Rectal smooth muscle tissue (tissue), 1 donor: ENCODE data around the gene USP48.

Experiments used
- H3K27ac ChIP-seq: one replicate; pipeline ENCODE4 v1.7.0; 2013; ENCODE audit warnings: low read depth, low read length, inconsistent platforms
- H3K27me3 ChIP-seq: one replicate; pipeline ENCODE4 v1.7.0; 2013; ENCODE audit warnings: low read length; ENCODE audit not compliant: control insufficient read depth, insufficient read depth
- H3K36me3 ChIP-seq: one replicate; pipeline ENCODE4 v1.7.0; 2013; ENCODE audit warnings: low read length; ENCODE audit not compliant: control insufficient read depth, insufficient read depth
- H3K4me1 ChIP-seq: one replicate; pipeline ENCODE4 v1.7.0; 2013; ENCODE audit warnings: low read length; ENCODE audit not compliant: control insufficient read depth, insufficient read depth
- H3K4me3 ChIP-seq: one replicate; pipeline ENCODE4 v1.7.0; 2013; ENCODE audit warnings: low read length
- H3K9ac ChIP-seq: one replicate; pipeline ENCODE4 v1.7.0; 2013; ENCODE audit warnings: low read length

The USP48 gene

DNA sequence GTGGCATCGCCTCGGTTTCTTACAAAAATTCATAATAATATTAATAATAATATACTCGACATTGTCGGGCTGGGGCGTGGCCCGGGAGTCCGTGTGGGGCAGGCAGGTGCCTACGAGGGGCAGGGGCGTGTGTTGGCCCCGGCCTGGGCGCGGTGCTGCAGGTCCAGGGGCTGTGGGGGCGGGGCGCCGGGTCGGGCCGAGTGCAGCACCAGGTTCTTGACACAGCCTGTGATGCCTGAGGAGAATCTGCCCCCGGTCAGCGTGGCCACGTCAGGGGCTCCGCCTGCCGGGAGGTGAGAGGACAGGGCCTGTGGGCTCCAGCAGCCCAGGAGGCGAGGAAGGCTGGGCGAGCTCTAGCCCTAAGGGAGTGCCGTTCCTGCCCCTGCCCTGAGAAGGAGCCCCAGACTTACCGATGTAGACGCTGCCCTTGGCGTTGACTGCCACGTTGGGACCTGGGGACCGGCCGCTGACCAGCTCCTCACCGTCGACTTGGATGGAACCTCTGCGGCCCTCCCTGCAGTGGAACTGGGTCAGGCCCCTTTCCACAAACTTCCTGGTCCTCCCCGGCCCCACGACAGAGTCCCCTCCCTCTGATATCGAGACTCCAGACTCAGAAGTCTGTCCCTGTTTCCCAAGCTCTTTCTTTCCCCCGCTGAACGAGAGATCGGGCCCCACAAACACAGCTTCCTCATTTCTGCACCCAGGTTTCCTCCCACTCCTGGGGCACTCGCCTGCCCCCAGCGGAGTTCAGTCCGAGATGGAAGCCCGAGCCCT is 40.4 kb upstream of the USP48 start:
- Histone ChIP-seq H3K27me3 (no peaks in the 10 kb centered on the region), H3K27ac (no peak overlapping the region), H3K4me3 (no peak overlapping the region), H3K9ac (no peak overlapping the region), H3K4me1 (no peaks in the 10 kb centered on the region), H3K36me3 (peaks cover 30% of the 10 kb centered on the region)

- no peak overlapping the region for H3K9ac ChIP-seq
- H3K4me1 ChIP-seq, result no peaks in the 10 kb centered on the region
- H3K27me3 ChIP-seq, result no peaks in the 10 kb centered on the region
- H3K27ac ChIP-seq, result no peak overlapping the region
- H3K36me3 ChIP-seq, result peaks cover 24% of the 10 kb centered on the region
- no peak overlapping the region for H3K4me3 ChIP-seq
Observed at GRCh38 chr1:21822349-21822748, 39.4 kb upstream of the USP48 start.

- H3K9ac ChIP-seq, result no peak overlapping the region
- H3K36me3 ChIP-seq, result peaks cover 21% of the 10 kb centered on the region
- H3K4me1 ChIP-seq, result no peaks in the 10 kb centered on the region
- H3K4me3 ChIP-seq, result no peak overlapping the region
- no peaks in the 10 kb centered on the region for H3K27me3 ChIP-seq
- no peak overlapping the region for H3K27ac ChIP-seq
Observed at GRCh38 chr1:21821385-21822019, 38.6 kb upstream of the USP48 start.

- peaks cover 21% of the 10 kb centered on the region for H3K36me3 ChIP-seq
- H3K27me3 ChIP-seq, result no peaks in the 10 kb centered on the region
- no peak overlapping the region for H3K4me3 ChIP-seq
- H3K27ac ChIP-seq, result no peak overlapping the region
- H3K9ac ChIP-seq, result no peak overlapping the region
- no peaks in the 10 kb centered on the region for H3K4me1 ChIP-seq
Observed at GRCh38 chr1:21820597-21821232, 37.8 kb upstream of the USP48 start.

- Histone ChIP-seq H3K36me3 (peaks cover 7% of the 10 kb centered on the region), H3K4me3 (no peak overlapping the region), H3K27ac (no peak overlapping the region), H3K27me3 (no peaks in the 10 kb centered on the region), H3K4me1 (no peaks in the 10 kb centered on the region), H3K9ac (no peak overlapping the region)
Observed at GRCh38 chr1:21818656-21819055, 35.7 kb upstream of the USP48 start.

GRCh38 chr1:21816602-21817302 is 33.8 kb upstream of the USP48 start:
- no peak overlapping the region for H3K9ac ChIP-seq
- peaks cover 3% of the 10 kb centered on the region for H3K36me3 ChIP-seq
- H3K27ac ChIP-seq, result no peak overlapping the region

DNA sequence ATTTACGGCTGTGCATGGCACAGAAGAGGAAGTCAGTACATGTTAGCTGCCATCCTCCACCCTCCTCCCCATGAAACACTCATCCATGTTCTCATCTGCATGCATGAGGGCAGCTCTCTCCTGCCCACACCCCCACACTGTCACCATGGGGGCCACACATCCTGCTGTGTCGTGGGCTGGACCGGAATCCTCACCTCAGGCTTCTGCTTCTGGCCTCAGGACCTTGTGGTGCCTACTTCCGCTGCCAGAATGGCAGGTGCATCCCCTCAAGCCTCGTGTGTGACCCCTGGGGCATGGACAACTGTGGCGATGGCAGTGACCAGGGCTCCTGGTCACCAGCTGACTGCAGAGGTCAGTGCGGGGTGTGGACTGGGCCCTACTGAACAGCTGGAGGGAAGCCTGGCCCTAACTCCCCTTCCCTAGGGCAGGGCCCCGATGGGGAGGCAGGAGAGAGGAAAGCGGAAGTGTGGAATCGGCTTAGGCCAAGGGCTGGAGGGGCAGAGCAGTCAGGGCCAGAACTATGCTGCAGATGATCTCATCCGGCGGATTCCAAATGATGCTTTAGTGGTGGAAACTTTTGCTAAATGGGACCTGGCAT is 32.9 kb upstream of the USP48 start:
- H3K36me3 ChIP-seq, result no peaks in the 10 kb centered on the region
- H3K27me3 ChIP-seq, result no peaks in the 10 kb centered on the region
- H3K27ac ChIP-seq, result no peak overlapping the region
- no peak overlapping the region for H3K4me3 ChIP-seq
- no peak overlapping the region for H3K9ac ChIP-seq
- no peaks in the 10 kb centered on the region for H3K4me1 ChIP-seq

More at GRCh38 chr1:21816602-21817302, 33.8 kb upstream of the USP48 start:
- Histone ChIP-seq H3K27me3 (no peaks in the 10 kb centered on the region), H3K4me1 (no peaks in the 10 kb centered on the region), H3K4me3 (no peak overlapping the region)

DNA sequence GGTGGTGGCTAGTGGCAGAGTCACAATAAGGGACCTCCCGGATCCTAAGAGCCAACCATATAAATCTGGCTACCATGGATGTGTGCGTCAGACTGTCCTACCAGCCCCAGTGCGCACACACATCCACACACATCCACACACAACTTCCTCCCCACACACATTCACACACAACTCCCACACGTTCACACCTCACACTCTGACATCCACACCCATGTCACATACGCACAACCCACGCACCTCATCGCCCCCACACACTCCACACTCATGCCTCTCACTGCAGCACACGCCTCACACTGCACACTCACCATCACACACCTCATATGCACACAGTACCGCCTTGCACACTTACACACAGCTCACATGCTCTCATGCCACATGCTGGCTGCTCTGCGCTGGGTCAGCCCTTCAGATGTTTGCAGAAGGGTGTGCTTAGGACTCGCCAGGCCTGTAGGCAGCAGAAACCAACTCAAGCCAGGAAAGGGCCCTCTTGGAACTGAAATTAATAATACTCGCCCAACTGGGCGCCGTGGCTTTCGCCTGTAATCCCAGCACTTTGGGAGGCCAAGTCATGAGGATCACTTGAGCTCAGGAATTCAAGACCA is 32.1 kb upstream of the USP48 start:
- no peaks in the 10 kb centered on the region for H3K27me3 ChIP-seq
- no peaks in the 10 kb centered on the region for H3K36me3 ChIP-seq
- H3K9ac ChIP-seq, result no peak overlapping the region
- H3K4me3 ChIP-seq, result no peak overlapping the region
- H3K4me1 ChIP-seq, result no peaks in the 10 kb centered on the region
- H3K27ac ChIP-seq, result no peak overlapping the region

DNA sequence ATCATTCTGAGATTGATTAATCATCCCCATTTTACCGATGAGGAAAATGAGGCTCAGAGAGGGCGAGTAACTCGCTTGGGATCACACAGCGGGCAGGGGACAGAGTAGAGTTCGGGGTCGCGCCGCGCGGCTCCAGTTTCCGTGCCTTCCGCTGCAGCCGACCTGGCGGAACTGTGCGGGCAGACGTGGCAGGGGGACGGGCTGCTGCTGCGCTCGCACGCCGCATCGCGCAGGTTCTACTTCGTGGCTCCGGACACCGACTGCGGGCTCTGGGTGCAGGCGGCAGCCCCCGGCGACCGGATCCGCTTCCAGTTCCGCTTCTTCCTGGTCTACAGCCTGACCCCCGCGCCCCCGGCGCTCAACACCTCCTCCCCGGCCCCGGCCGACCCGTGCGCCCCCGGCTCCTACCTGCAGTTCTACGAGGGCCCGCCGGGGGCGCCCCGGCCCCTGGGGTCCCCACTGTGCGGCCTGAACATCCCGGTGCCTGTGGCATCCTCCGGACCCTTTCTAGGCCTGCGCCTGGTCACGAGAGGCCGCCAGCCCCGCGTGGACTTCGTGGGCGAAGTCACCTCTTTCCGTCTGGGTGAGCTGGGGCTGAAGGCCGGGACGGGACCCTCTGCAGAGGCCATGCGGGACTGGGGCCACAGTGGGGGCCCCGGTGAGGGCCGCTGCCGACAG is 31.4 kb upstream of the USP48 start:
- Histone ChIP-seq H3K9ac (no peak overlapping the region), H3K27me3 (no peaks in the 10 kb centered on the region), H3K4me1 (no peaks in the 10 kb centered on the region), H3K4me3 (peak overlapping the region; percentile 53), H3K36me3 (no peaks in the 10 kb centered on the region), H3K27ac (no peak overlapping the region)

DNA sequence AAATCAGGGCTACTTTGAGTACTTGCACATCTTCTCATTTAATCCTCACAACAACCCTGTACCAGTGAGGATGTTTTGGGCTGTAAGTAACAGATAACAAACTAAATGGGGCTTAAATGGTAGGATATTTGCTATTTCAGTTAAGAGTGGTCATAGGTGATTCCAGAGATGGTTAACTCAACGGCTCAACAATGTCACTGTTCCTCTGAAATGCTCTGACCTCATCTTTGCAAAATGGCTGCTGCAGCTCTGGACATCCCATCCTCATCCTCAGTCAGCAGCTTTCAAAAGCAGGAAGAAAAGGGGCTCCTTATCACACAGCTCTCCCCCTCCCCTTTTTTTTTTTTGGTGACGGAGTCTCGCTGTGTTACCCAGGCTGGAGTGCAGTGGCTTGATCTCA is 30.6 kb upstream of the USP48 start:
- H3K4me3 ChIP-seq, result no peak overlapping the region
- no peaks in the 10 kb centered on the region for H3K36me3 ChIP-seq
- H3K27me3 ChIP-seq, result no peaks in the 10 kb centered on the region
- H3K9ac ChIP-seq, result no peak overlapping the region
- H3K4me1 ChIP-seq, result no peaks in the 10 kb centered on the region
- no peak overlapping the region for H3K27ac ChIP-seq

GRCh38 chr1:21811875-21812305 is 28.9 kb upstream of the USP48 start, which contains the start of gene LDLRAD2:
Gene LDLRAD2 (plus strand): TSS chr1:21812265. CDS start chr1:21812452, 187 bp downstream.
- H3K27me3 ChIP-seq, result no peaks in the 10 kb centered on the region
- no peaks in the 10 kb centered on the region for H3K36me3 ChIP-seq
- no peak within 1 kb of the TSS for H3K9ac ChIP-seq
- H3K27ac ChIP-seq, result no peak within 1 kb of the TSS
- no peak within 1 kb of the TSS for H3K4me3 ChIP-seq
- no peaks in the 10 kb centered on the region for H3K4me1 ChIP-seq
